Epithelial cell of proximal tubule (primary cell): ENCODE measurements around the gene GUCY1B1. TPM values are rescaled to one million over a fixed set of nuclear protein-coding genes. Genes with fewer than 3 reads are reported as not detected.

Experiments
- DNase-seq: peaks from one replicate; pipeline ENCODE4 v3.0.0-alpha.2; 2011; ENCODE audit warnings: low read depth
- H3K4me3 ChIP-seq: 2 replicates; pipeline ENCODE4 v1.5.1; 2011; ENCODE audit warnings: low read depth, mild to moderate bottlenecking, low read length
- total RNA-seq: library from RNA; depleted of rRNA; stranded (reverse); fragments of >200 nt; gene quantifications from 2 replicates; pipeline ENCODE4 v1.2.3, GENCODE V29; 2015
- TF ChIP-seq, protein P1 (sequence below): conservative IDR thresholded peaks from 2 replicates; pipeline ENCODE4 v1.5.1; 2012; ENCODE audit warnings: low read depth, mild to moderate bottlenecking, low read length

Gene GUCY1B1
- total RNA-seq, 1 donor from 2014 or later: 5.9 TPM

DNA sequence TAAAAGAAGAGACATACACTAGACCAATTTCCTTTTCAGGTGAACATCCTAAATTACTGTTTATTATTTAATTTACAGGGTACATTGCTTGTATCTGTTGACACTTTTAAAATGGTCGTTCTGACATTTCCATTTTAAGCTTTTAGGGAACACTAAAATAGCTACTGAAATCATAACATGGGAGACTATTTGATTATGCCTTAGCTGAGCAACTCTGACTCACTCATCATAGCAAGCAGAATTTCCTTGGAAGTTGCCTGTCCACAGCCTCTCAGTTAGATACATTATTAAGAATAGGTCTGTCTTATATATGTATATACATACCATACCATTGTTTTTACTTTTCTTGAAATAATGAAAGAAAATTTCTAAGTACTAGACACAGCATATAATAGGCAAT lies 22.0 kb downstream of the GUCY1B1 start:
- TF ChIP-seq, protein P1, sequence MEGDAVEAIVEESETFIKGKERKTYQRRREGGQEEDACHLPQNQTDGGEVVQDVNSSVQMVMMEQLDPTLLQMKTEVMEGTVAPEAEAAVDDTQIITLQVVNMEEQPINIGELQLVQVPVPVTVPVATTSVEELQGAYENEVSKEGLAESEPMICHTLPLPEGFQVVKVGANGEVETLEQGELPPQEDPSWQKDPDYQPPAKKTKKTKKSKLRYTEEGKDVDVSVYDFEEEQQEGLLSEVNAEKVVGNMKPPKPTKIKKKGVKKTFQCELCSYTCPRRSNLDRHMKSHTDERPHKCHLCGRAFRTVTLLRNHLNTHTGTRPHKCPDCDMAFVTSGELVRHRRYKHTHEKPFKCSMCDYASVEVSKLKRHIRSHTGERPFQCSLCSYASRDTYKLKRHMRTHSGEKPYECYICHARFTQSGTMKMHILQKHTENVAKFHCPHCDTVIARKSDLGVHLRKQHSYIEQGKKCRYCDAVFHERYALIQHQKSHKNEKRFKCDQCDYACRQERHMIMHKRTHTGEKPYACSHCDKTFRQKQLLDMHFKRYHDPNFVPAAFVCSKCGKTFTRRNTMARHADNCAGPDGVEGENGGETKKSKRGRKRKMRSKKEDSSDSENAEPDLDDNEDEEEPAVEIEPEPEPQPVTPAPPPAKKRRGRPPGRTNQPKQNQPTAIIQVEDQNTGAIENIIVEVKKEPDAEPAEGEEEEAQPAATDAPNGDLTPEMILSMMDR: no peak
- no peak for DNase-seq
- no peak overlapping the region for H3K4me3 ChIP-seq

DNA sequence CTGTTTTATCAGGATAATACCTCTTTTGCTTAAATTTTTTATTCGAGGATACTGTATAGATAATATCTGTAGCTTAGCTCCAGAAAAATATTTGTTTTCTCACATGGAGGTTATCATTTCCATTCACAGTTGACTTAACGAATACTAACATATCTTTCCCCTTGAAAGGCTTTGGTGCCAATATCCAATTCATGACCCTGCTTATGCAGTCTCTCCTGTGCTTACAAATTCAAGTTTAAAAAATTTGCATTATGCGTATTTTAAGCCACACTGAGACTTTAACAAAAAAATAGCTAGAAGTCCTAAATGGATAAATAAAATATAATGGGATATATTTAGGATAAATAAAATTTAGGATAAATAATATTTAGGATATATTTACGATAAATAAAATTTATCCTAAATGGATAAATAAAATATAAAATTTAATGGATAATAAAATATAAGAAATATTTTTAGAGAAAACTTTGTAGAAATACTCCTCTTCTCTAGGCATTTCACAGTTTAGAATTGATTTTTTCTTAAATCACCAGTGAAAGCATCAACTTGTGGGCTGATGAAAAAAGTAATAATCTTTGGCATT lies 22.5 kb downstream of the GUCY1B1 start:
- no peak for DNase-seq
- TF ChIP-seq, protein P1: no peak
- no peak overlapping the region for H3K4me3 ChIP-seq

DNA sequence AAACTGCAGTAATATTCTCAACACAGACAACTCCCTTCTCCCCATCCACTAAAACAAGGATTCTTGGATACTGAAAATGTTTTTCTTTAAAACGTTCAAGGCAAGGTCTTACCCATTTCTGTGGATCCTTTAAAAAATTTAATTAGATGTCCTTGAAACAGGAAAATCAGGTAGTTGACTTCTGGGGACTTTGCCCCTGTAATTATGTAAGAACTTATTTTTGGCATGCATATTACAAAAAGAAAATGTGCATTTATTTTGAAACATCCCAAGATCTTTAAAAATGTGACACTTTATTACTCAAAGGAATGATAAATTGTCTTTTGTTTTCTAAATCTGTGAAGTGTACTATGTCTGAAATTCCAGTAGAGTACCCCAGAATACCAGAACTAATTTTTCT lies 25.8 kb downstream of the GUCY1B1 start:
- no peak overlapping the region for H3K4me3 ChIP-seq
- TF ChIP-seq, protein P1: no peak
- no peak for DNase-seq

DNA sequence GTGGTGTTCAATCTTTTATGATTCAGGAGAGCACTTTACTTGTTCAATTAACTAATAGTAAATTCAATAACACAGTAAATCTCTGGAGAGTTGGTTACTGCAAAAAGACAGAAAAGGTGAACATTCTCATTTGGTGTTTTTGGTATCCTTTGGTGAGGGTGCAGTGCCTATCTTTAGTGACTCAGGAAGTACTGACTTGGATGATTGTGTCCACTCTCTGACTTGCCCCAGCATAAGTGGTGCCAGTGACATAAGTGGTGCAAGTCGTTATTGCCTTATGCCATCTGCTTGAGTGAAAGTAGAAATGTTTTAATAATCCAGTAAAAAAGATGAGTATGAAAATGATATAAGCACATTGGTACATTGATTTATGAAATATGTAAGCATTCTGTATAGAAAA lies 27.0 kb downstream of the GUCY1B1 start:
- TF ChIP-seq, protein P1: no peak
- DNase-seq: no peak
- no peak overlapping the region for H3K4me3 ChIP-seq

DNA sequence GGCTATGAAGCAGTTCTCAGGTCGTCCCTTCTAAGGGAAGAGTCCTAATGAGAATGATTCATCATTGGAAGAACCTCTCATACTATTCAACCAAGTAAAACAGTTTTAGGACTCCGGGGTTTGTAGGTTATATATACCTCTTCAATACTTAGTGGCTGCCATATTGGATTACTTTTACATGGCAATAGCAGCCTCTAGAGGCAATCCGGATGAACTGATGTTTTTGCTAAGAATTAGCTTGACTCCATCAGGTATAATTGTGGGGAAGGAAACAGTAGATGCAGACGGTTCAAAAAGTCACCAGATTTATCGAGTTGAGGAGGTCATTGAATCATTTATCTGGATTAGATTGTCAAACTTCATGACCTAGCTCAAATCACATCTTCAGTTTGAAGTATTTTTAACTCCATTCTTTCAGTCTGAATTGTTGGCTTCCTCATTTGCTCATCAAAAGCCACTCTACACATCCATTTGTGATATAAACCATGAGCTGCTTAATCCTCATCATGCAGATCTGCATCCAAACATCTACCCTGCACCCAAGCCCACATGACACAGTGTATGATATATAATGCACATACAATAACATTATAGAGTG lies 28.4 kb downstream of the GUCY1B1 start:
- TF ChIP-seq, protein P1: peak; percentile 95
- peak; percentile 33 for DNase-seq
- no peak overlapping the region for H3K4me3 ChIP-seq

DNA sequence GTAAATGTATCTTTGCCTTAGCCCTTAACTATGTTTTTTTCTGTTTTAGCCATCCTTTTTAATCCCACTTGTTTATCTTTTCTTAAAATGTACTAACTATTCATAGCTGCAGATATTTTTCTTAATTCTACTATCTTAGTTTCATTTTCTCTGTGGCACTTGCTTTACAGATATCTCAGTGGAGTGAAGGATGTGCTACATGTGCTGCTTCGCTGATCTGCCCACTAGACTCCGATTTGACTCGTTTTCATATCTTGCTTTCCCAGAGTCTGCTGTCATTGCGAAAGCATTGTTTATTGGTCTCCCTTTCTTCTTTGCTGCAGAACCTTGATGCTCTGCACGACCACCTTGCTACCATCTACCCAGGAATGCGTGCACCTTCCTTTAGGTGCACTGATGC lies 30.6 kb downstream of the GUCY1B1 start:
- TF ChIP-seq, protein P1: no peak
- no peak overlapping the region for H3K4me3 ChIP-seq
- no peak for DNase-seq

DNA sequence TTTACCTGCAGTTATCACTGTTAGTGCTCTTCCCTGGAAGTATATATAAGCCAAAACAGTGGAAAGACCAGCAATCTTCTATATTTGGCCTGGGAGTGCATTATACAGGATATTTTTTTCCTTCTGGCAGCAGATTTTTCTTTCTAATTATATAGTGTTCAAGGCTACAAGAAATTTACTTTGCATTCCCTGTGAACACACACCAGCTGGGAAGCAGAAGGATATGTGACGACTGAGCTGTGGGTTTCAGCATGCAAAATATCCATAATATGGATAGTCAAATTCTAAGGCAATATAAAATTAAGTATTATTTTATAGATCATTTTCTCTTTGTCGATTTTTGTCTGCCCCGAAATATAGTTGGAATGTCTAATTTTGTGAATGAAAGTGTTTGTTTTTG lies 31.2 kb downstream of the GUCY1B1 start:
- TF ChIP-seq, protein P1: no peak
- H3K4me3 ChIP-seq: no peak overlapping the region
- DNase-seq: no peak
